Adipose tissue (tissue), 3 donors: Measurements from ENCODE around the gene TMEM144. TPM values are rescaled to one million over a fixed set of nuclear protein-coding genes. Genes with fewer than 3 reads are reported as not detected.

Experiments
- H3K27ac ChIP-seq: one replicate; pipeline ENCODE4 v1.5.1; 2013; ENCODE audit warnings: low read depth, low read length
- WGBS, 3 donors: extraction: QIAGEN DNeasy Blood & Tissue Kit; methylation state at CpG; one replicate each; pipeline ENCODE4 v1.1.7; 2013; 5-methylcytosine and 5-hydroxymethylcytosine counted together
- polyA plus RNA-seq, 3 donors: library from polyadenylated mRNA; stranded (reverse); fragments of 200-250 nt; gene quantifications; one replicate each; pipeline ENCODE4 v1.2.3, GENCODE V29; 2013
- donor health status: healthy with polysubstance abuse.
- donor health status: Bipolar disorder and iron deficiency.
- donor health status: healthy.

The TMEM144 gene
- polyA plus RNA-seq, result 1 to 10 TPM; 1.9 to 4.2 (median 2.9) TPM

DNA sequence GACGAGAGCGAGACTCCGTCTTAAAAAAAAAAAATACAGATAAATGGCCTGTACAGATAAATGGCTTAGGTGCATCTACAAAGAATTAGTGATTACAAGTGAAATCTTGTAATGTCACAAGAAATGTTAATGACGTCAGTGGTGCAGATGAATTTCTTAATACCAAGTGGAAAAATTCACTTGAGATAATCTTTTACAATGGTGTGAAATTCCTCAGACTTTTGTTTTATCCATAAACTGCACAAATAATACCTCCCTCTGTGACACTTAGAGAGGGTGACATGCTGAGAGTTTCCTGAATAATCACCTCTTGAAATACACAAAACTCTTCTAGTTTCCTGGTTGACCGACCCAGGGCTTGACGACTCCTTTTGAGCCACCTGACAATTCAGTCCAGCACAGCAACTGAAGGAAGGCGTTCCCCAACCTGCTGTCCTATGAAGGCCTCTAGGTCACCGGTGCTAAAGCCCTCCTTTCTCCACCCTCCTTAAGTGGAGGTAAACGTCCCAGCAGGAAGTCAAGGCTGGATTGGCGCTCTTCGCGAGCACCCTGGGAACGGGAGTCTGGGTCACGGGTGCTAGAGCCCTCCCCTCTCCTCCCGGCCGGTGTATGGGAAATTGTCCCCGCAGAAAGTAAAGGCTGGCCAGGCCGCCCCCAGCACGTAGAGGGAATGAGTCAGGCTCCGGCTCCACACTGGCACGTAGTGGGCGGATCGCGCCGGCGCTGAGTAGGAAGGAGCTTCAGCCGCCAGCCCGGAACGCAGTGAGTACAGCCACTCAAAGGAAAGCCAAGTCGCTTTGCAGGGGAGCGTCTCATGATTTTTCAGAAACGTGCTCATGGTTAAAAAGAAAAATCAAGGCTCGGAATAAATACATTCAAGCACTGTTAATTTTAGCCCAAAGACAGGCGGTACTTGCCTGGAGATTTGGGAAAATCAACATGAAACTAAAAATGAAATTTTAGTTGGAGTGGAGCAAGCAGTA is at the start of gene TMEM144:
Gene TMEM144, plus strand, starts transcription at position 662 of the 983 bp plus-strand sequence. CDS start 2,182 bp downstream, outside the sequence.
- 9 to 10% (median 9%) methylated on average over 34 of the region's 34 CpGs for WGBS, 3 donors
- H3K27ac ChIP-seq, result no peak within 1 kb of the TSS

DNA sequence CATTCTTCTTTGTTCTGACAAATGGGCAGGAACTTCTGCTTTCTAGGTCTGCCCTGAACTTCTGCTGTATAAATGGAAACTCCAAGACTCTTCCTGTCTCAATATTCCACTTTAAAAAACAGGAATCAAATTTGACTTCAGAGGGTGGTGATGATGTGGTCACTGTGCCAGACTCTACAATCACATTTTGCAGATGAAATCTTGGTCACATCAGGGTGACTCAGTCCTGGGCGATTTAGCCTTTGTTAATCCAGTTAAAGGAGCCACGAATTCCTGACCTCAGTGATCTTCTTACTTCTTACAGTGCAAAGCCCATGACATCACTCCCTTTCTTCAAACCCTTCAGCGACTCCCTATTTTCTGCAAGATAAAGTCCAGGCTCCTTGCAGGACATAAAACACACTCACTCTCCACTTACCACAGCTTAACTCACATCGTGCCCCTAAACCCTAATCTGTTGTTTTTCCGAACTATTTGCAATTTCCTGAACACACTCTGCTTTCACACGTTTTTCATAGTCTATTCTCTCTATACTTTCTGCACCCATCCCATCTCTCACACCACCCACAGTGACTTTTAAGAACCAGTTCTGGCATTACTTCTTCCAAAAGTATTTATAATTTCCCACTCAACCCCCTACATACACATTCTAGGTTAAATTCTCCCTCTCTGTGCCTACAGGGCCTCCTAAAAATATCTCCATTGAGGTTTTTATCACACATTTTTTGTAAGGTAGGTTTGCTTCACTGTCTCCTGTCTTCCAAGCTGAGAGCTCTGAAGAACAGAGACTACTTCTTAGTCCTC is 48.5 kb upstream of the TMEM144 start:
- H3K27ac ChIP-seq, result no peak overlapping the region
- 19 to 58% (median 24%) methylated on average over 6 of the region's 6 CpGs for WGBS, 3 donors

DNA sequence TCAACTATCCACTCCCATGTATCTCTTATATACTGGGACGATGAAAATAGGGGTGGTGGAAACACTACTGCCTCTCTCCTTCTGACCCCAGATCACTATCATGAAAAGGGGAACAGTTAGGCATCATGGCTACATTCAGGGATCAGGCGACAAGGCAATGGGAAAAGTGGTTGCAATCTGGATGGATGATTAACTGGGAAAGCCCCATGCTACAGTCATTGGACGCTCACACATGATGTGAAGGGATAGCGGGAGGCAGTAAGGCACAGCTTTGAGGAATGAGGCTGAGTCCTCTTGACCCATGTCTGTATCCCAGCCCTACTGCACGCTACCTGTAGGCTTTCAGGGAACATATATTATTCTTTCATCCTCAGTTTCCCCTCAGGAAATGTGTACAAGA is 47.7 kb upstream of the TMEM144 start:
- no peak overlapping the region for H3K27ac ChIP-seq
- WGBS, 3 donors, result 89 to 95% (median 94%) methylated on average over 5 of the region's 5 CpGs

DNA sequence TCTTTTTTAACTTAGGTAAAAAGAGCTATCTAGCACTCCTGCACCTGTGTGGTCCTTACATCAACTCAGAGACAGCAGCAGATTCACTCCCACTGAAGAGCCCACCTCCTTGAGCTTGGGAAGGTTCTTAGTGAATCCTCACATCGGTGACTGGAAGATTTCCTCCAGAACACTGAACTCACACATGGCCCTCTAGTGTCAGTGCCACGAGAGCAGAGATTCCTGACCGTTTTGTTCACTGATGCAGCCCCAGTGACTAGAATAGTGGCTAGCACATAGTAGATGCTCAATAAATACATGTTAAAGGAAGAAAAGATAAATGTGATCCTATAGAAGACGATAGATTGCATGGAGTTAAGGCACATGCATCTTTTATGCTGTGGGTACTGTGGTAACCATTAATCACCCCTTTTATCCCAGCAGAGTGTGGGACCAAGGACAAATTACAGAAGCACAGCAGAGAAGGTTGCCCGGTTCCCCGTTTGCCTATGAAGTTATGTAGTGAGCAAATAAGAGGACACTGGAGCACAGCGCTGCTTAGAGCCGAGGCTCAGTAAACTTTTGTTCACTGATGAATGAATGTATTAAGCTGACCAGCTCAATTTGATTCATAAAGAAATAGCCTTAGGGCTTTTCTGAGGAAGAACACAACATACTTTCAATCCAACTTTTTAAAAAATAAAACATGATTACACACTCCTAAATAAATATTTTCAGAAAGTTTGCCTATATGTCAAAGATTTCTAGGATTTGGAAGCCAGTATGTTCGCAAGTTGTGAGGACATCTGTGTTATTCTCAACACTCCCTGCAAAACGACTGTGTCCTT is 46.1 kb upstream of the TMEM144 start:
- WGBS, 3 donors, result 35 to 60% (median 53%) methylated on average over 10 of the region's 10 CpGs
- no peak overlapping the region for H3K27ac ChIP-seq

DNA sequence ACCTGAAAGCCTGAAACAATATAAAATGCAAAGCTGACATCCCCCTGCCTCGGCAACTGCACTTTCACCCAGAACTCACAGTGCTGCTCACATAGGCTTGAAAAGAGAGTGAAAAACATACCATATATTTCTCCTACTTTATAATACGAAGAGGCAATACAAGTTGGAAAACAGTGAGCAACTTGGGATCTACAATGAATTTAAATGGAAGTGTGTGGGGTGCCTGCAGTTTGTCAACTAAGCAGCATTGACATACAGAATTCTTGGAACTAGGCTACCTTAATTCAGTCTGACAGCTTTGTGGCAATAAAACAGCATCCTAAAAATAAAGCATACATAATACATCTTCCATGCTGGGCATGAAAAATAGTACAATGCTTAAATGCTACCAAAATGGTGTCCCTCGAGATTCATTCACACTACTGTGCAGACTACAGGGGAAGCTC is 45.5 kb upstream of the TMEM144 start:
- no peak overlapping the region for H3K27ac ChIP-seq

DNA sequence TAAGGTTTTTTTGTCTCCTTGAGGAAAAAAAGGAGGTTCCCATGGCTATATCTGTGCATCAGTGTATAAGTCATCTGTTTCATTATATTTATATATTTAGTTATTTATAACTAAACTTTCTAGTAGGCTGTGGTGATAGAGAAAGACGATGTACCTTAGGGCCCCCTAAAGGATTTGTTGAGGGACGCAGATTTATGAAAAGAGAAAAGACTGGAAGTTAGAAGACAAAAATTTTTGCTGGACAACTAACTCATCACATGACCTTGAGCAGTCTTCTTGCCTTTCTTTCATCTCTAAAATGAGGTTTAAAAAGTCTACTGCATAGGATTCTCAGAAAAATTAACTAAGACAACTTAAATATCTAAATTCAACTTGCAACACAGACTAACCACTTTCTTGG is 43.6 kb upstream of the TMEM144 start:
- no peak overlapping the region for H3K27ac ChIP-seq
- WGBS, 3 donors, result 55 to 62% (median 58%) methylated on average over 2 of the region's 2 CpGs

More for the DNA sequence above, 45.5 kb upstream of the TMEM144 start:
- WGBS, 3 donors, result 51 to 56% (median 56%) methylated on average over 3 of the region's 3 CpGs

DNA sequence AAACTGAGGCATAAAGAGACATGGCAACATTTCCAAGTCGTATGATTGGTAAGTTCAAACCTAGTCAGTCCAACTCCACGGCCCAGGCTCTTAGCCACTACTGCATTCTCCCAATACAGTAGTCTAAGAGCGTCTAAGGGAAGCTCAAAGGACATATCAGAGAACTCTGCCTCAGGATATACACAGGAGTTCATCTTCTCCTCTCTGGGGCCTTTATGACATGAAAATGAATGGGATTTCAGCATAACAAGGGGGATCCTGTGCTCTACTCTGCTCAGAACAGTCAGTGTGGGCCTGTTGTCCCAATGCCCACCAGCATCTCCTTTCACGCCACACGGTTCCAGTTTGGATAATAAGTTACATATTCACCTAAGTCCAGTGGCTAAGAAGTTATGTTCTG is 41.7 kb upstream of the TMEM144 start:
- 71 to 81% (median 78%) methylated on average over 5 of the region's 5 CpGs for WGBS, 3 donors
- no peak overlapping the region for H3K27ac ChIP-seq

DNA sequence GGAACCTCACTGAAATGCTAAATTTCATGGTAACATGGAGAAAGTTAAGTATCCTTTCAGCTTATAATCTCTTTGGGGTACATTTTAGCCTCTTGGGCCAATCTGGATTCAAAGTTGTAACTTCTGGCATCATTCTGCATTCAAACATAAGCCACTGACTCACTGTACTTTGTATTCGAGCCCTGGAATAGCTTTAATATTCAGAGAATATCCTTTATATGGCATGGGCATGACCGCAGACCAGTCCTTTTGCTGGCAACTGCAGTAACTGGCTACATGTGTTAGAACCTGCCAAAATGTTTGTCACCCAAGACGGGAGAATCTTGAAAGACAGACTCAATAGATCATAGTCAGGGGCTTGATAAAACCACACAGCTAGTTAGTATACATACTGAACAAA is 40.8 kb upstream of the TMEM144 start:
- H3K27ac ChIP-seq, result no peak overlapping the region
- 18 to 48% (median 19%) methylated on average over 3 of the region's 3 CpGs for WGBS, 3 donors

DNA sequence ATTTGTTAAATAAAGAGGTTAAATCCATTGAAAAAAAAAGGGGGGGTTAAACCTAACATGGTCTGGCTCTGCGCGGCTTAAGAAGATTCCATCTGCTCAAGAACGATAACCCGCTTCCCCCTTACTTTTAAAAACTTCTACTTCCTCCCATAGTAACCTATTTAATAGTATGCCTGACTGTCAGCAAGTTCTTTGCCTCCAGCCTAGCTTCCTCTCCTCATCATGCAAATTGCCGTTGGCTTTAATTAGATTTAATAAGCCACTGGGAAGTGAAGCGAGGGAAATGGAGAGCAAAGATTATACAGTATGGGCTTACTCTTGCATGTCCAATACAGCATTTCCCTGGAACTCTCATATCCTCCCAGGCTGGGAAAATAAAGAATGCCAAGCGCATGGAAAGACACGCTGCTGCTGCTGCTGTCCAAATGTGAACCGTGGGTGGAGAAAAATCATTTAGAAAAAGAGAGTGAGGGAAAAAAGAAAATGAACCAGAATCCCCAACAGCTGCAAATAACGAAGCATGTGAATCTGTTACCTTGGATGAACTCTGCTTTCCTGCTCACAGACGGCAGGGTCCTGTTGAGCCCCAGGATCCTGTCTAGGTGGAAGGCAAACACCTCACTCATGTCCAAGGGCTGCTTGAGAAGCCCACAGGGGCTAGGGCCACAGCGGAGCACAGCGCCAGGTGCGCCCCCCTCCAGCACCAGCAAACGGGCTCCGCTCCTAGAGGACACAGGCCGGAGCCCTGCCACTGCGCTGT is 40.2 kb upstream of the TMEM144 start:
- 17 to 45% (median 18%) methylated on average over 18 of the region's 18 CpGs for WGBS, 3 donors
- no peak overlapping the region for H3K27ac ChIP-seq

DNA sequence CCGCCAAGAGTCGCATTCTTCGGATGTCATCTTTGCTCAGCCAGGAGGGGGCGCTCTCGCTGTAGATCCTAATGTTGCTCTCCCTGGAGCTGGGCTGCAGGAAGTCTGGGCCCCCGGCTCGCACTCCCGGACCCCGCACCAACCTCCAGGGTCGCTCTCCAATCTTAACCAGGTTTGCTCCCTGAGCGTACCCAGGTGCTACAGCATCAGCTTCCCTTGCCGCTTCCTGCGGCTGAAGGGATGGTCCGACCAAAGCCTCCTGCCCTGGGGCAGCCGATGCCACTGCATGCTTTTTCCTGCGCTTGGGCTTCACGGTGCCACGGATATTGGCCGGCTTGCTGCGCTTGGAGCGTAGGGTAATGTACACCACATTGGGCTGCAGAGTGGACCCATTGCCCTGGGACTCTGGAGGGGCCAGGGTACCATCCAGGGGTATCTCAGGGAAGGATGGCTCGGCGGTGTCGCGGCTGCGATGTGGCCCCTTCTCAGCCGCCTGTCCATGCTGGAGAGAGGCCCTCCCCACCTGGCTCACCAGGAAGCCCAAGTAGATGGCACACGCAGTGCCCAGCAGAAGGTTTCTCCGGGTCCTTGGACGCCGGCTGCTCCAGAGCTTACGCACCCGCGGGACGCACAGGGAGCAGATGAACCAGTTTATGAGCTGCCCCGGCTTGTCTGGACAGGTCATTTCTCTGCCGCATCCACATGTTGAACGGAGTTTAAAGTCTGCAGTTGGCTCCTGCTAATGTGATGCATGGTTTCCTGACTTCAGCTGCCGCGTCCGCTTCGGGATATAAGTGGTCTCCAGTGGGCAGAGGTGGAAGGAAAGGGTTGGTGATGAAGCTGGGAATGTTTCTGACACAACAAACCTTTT is 39.4 kb upstream of the TMEM144 start:
- peak overlapping the region; percentile 64 for H3K27ac ChIP-seq
- 27 to 52% (median 29%) methylated on average over 42 of the region's 42 CpGs for WGBS, 3 donors

DNA sequence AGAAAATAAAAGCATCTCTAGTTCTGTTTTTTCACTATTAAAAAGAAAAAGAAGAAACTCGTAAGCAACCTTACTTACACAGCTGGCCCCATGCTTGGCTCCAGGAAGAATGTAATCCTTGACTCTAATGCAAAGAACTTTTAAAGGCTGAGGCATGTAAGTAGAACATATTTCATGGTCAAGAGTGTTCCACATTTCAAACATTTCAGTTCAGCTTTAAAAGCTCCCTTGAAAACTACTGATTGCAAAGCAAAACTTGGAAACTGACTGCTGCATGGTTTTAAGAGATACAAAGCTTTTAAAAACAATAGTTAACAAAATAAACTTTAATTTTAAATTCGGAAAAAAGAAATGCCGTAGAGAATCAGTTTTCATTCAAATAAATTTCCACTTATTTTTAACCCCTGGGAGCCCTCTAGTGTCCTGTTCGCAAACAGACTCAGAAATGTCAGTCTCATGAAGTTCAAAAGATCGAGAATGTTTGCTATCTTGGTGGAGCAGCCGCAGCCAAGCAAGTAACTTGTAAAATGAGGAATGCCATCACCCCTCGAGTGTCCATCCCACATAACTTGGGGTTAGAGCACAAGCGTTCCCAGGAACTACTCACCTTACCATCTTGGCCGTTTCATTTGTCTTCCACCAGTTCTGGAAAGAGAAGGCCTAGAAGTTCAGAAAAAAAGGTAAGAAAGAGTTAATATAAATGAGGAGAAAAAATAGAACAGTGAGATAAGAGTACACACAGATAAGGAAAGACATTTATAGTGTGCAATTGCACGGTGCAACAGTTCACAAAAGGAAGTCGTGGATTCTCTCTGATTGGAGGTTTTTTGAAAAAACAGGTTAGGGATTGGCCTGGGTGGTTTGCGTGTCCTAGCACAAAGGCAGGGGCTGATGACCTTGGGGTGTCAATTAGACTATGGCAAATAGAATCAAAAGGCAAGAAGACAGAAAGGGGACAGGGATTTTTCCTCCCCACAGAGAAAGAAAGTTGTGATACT is 37.7 kb upstream of the TMEM144 start, which contains the start of gene GASK1B:
Gene GASK1B, minus strand, starts transcription at position 765 of the 998 bp plus-strand sequence. CDS start 1,650 bp downstream, outside the sequence.
- 4 to 7% (median 5%) methylated on average over 12 of the region's 12 CpGs for WGBS, 3 donors
- H3K27ac ChIP-seq, result no peak within 1 kb of the TSS

DNA sequence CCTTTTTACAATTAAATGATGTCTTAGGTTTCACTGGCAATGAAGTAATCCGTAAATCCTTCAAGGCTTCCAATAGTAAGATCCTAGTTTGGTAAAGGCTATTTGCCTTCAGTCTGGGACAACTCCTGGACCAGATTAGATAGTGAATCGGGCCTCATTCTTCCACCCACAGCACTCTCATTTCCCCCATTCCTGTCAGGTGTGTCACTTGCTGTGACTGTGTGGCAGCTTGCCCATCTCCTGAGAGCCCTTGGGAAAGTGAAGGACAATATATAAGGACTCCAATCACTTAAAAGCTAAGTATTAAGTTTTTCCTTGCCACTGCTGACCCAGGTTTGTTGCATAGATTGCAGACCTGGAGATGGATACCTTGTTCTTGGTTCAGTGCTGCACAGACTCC is 34.2 kb upstream of the TMEM144 start:
- no peak overlapping the region for H3K27ac ChIP-seq
- WGBS, 3 donors, result 43 to 75% (median 73%) methylated on average over 2 of the region's 2 CpGs

DNA sequence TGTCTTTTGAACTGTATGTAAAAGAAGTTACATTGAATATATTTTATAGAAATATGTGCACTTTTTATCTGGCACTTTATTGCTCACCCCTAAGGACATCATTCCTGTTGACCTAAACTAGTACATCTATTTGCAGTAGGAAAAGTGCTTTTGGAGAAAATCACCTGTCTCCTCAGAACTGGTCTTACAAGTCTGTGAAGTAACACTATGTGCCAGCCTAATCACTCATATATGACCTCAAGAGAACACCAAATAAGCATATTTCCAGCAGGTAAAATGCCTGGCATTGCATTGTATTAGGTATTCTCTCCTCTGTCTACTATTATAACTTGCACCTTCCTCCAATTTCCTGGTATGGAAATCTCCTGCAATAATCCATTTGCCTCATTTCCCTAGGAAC is 33.5 kb upstream of the TMEM144 start:
- no peak overlapping the region for H3K27ac ChIP-seq

DNA sequence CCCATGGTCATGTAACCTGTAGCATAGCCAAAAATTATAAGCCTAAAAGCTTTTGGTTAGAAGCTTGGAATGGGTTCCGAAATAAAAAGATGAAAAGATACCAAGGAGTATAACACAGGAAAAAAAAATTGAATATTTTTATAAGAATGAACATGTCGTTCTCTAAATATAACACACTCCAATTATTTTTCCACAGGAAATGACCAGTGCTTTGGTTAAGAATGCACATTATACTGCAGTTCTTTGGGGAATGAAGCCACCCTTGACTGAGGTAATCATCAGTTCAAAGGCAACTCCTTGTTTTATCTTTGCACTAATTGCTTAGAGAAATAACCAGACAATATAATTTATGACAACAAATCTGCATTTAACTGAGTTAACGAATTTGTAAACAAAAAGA is 30.8 kb upstream of the TMEM144 start:
- no peak overlapping the region for H3K27ac ChIP-seq
- WGBS, 3 donors, result 68 to 90% (median 73%) methylated on average over 3 of the region's 3 CpGs

DNA sequence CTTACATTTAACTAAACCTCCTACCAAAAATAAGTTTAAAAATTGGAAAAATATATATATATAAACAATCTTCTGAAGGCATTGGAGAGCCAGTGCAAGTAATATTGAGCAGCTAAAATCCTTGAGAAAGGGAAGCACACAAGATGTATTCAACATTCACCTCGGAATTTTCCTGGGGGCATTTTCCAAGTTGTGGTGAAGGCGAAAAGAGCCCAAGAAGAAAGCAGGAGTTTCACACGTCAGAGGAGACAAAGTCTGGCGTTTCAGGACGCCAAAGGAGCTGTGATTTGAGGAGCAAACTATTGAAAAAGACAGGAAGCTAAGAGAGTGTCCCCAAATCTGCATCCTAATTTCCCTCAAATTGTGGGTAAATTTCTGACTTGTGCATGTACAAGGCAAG is 28.4 kb upstream of the TMEM144 start:
- H3K27ac ChIP-seq, result no peak overlapping the region
- 86 to 90% (median 87%) methylated on average over 5 of the region's 5 CpGs for WGBS, 3 donors

DNA sequence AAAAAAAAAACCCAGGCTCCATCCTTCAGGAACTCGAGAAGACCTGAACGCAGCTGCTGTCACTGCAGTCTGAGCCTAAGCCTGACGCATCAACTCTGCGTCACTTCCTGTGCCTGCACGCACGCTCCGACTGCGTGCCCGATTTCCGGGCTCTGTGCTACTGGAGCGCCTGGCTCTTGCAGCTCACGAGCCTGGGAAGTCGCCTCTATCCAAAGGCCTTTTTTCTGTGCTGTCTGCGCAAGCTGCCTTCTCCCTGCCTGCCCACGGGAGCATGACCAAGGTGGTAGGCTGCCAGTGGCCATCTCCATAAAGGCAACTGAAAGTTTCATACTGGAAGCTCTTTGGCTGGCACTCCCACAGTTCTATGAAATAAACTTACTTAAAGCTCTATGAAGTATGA is 27.6 kb upstream of the TMEM144 start:
- WGBS, 3 donors, result 91 to 95% (median 95%) methylated on average over 15 of the region's 15 CpGs
- H3K27ac ChIP-seq, result no peak overlapping the region
